ENCODE measurements around the gene KCNJ2.

DNA sequence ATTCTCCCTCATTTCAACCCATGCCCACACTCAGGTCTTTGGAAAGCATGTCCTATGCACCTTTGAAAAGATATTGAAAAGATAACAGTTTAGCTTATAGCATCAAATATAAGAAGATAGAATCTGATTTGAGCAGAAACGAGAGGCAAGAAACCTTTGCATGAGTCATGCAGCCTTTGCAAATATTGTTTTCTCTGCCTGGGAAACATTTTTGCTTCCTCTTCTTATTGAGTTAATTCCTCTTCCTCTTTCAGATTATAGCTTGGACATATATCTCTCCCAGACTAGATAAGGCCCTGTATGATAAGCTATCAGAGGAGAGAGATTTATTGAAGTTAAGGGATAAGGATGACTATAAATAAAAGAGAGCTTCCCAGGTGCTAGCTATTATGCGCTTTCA, 46.1 kb upstream of the KCNJ2 start:
- TF ChIP-seq, protein P1, sequence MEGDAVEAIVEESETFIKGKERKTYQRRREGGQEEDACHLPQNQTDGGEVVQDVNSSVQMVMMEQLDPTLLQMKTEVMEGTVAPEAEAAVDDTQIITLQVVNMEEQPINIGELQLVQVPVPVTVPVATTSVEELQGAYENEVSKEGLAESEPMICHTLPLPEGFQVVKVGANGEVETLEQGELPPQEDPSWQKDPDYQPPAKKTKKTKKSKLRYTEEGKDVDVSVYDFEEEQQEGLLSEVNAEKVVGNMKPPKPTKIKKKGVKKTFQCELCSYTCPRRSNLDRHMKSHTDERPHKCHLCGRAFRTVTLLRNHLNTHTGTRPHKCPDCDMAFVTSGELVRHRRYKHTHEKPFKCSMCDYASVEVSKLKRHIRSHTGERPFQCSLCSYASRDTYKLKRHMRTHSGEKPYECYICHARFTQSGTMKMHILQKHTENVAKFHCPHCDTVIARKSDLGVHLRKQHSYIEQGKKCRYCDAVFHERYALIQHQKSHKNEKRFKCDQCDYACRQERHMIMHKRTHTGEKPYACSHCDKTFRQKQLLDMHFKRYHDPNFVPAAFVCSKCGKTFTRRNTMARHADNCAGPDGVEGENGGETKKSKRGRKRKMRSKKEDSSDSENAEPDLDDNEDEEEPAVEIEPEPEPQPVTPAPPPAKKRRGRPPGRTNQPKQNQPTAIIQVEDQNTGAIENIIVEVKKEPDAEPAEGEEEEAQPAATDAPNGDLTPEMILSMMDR (IDR thresholded peaks at IDR 0.05): no peak
- TF ChIP-seq POLR2A (IDR thresholded peaks at IDR 0.05): no peak

Data from stomach (tissue), 4 donors.